Common myeloid progenitor, CD34-positive (primary cell): ENCODE measurements around the gene CD4.

Experiments
- CTCF ChIA-PET: fragments of 350-600 bp; sonication (Branson Sonifier 250); formaldehyde crosslinking; loops from one replicate; lab custom pipeline; 2021; ENCODE audit warnings: antibody characterized with exemption; lab: Charles Lee
- POLR2A ChIA-PET: fragments of 350-600 bp; sonication (Branson Sonifier 250); formaldehyde crosslinking; loops from one replicate; lab custom pipeline; 2021; ENCODE audit warnings: antibody characterized with exemption; lab: Charles Lee
- DNase-seq, 3 donors: peaks; one replicate each; pipeline versions ENCODE4 v3.0.0 to v3.0.0-alpha.2; 2013
- H3K27ac ChIP-seq, 2 experiments: 1 replicate in 1 of 2; 2 replicates in 1 of 2; pipeline ENCODE4 v1.7.0; 2013; ENCODE audit warnings: inconsistent platforms in 2 of 2, low read length in 2 of 2, mild to moderate bottlenecking in 2 of 2, low read depth in 1 of 2, moderate library complexity in 1 of 2; ENCODE audit not compliant: severe bottlenecking in 2 of 2, insufficient read depth in 1 of 2, poor library complexity in 1 of 2
- H3K27me3 ChIP-seq, 5 experiments: replicated peaks in 2 of 5; 1 replicate in 3 of 5; 2 replicates in 2 of 5; pipeline versions ENCODE4 v1.6.1 to v1.7.0; 2013; ENCODE audit warnings: low read length in 4 of 5, mild to moderate bottlenecking in 2 of 5, moderate library complexity in 2 of 5, inconsistent platforms in 1 of 5; ENCODE audit not compliant: insufficient read depth in 5 of 5, control insufficient read depth in 4 of 5
- H3K36me3 ChIP-seq, 4 experiments: 1 replicate in 2 of 4; 2 replicates in 2 of 4; pipeline versions ENCODE4 v1.6.1 to v1.7.0; 2013; ENCODE audit warnings: low read length in 3 of 4, control low read depth in 1 of 4, mild to moderate bottlenecking in 1 of 4; ENCODE audit not compliant: control insufficient read depth in 4 of 4, insufficient read depth in 4 of 4
- H3K4me1 ChIP-seq, 4 experiments: 1 replicate in 3 of 4; 2 replicates in 1 of 4; pipeline versions ENCODE4 v1.6.1 to v1.7.1; 2013; ENCODE audit warnings: low read length in 3 of 4, mild to moderate bottlenecking in 3 of 4, control low read depth in 1 of 4, inconsistent platforms in 1 of 4, moderate library complexity in 1 of 4; ENCODE audit not compliant: control insufficient read depth in 4 of 4, insufficient read depth in 4 of 4; ENCODE audit errors: control extremely low read depth in 1 of 4
- H3K4me3 ChIP-seq, 7 experiments: 1 replicate in 4 of 7; 2 replicates in 3 of 7; pipeline versions ENCODE4 v1.5.1 to v1.7.0; 2013; ENCODE audit warnings: mild to moderate bottlenecking in 7 of 7, low read length in 6 of 7, moderate library complexity in 6 of 7, inconsistent platforms in 2 of 7, low read depth in 2 of 7, control low read depth in 1 of 7; ENCODE audit not compliant: insufficient read depth in 4 of 7, control insufficient read depth in 1 of 7; ENCODE audit errors: extremely low read depth in 1 of 7
- H3K9me3 ChIP-seq, 5 experiments: 1 replicate in 4 of 5; 2 replicates in 1 of 5; pipeline versions ENCODE4 v1.6.1 to v1.7.1; 2013; ENCODE audit warnings: low read length in 4 of 5, mild to moderate bottlenecking in 2 of 5, inconsistent platforms in 1 of 5, low read depth in 1 of 5, moderate library complexity in 1 of 5; ENCODE audit not compliant: control insufficient read depth in 4 of 5, insufficient read depth in 2 of 5; ENCODE audit errors: control extremely low read depth in 1 of 5
- WGBS: methylation state at CpG from one replicate; pipeline ENCODE4 v1.1.5; 2013; ENCODE audit not compliant: insufficient coverage; 5-methylcytosine and 5-hydroxymethylcytosine counted together

Gene CD4

DNA sequence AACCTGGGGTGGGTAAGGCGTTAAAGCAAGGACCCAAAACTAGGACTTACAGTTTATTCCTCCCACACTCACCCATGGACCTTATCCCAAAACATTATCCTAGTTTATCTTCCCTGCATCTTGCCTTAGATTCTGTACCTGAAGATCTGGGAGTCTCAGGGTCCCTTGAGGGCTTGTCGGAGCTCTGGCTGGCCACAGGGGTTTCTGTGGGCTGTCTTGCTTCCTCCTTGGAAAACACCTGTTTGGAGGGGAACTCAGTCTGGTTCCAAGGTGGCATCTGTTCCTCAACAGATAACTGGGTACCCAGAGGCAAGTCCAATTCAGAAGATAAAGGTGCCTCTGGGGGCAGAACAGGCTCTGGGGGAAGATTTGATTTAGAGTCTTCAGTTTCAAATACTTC is 60.1 kb downstream of the CD4 start:
- ChIA-PET POLR2A (no interaction called here), CTCF (interaction anchor here (1.1 to 4.3 kb wide), 4 partner anchors 15 to 96 kb away, joined by 3 to 39 read pairs (median 4); no protein-coding TSS in a partner anchor)
- Histone ChIP-seq H3K27me3 (no peaks in the 10 kb centered on the region), H3K27ac (no peak overlapping the region), H3K9me3 (no peaks in the 10 kb centered on the region), H3K4me1 (peaks cover 5 to 42% (median 33%) of the 10 kb centered on the region in 4 experiments), H3K36me3 (peaks cover 3 to 53% (median 33%) of the 10 kb centered on the region in 4 experiments), H3K4me3 (peak overlapping the region in 1 of 7 experiments; percentile 90)
- DNase-seq = peak in 2 of 3 donors; percentile 41 to 44
- WGBS = 0% methylated on average over 1 of the region's 2 CpGs

DNA sequence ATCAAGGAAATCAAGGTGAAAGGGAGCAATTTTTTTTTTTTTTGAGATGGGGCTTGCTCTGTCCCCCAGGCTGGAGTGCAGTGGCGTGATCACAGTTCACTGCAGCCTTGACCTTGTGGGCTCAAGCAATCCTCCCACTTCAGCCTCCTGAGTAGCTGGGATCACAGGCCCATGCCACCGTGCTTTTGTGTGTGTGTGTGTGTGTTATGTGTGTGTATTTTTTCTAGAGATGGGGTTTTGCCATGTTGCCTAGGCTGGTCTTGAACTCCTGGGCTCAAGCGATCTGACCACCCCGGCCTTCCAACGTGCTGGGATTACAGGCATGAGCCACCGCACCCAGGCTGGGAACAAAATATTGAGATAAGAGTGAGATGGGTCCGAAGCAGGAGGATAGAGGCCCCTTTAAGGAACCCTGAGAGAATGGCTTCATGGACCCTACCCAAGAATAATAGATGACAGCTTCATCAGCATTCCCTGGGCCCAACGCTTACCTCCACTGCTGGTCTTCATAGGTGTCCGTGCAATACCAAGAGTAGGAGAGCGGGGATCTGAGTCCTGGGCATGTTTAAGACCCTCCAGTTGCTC is 60.7 kb downstream of the CD4 start:
- 95% methylated on average over 8 of the region's 10 CpGs for WGBS
- no peaks in the 10 kb centered on the region for H3K9me3 ChIP-seq
- H3K36me3 ChIP-seq = peaks cover 3 to 55% (median 30%) of the 10 kb centered on the region in 4 experiments
- ChIA-PET POLR2A (no interaction called here), CTCF (interaction anchor here (1.0 to 4.3 kb wide), 6 partner anchors 15 to 96 kb away, joined by 3 to 39 read pairs (median 4); no protein-coding TSS in a partner anchor)
- DNase-seq = no peak
- H3K4me3 ChIP-seq = peak overlapping the region in 4 of 7 experiments; percentile 90 to 99 (median 90)
- H3K27ac ChIP-seq = no peak overlapping the region
- peaks cover 5 to 42% (median 33%) of the 10 kb centered on the region in 4 experiments for H3K4me1 ChIP-seq
- no peaks in the 10 kb centered on the region for H3K27me3 ChIP-seq

DNA sequence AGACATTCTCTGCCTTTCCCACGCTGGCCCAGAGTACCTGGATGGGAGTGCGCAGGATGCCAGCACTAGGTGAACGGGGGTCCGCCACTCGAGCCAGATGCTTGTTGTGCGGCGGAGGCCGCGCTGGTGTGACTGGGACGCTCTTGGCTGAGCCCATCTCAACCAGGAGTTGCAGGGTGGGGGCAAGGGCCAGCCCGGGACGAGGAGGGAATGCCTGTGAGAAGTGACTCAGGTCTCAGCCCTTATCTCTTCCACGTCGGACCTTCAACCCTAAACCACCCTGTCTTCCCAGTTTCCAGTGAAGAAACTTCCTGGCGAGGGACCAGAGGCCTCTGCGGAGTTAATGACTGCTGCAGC is 61.4 kb downstream of the CD4 start:
- peaks cover 4 to 57% (median 32%) of the 10 kb centered on the region in 4 experiments for H3K36me3 ChIP-seq
- no peak for DNase-seq
- POLR2A ChIA-PET = interaction anchor here (1.8 to 2.2 kb wide), 2 partner anchors 16 to 97 kb away, joined by 6 to 8 read pairs; partner anchors contain the start of genes MLF2 and TPI1
- H3K4me3 ChIP-seq = peak overlapping the region in 6 of 7 experiments; percentile 87 to 99 (median 90)
- no peaks in the 10 kb centered on the region for H3K27me3 ChIP-seq
- WGBS = 81% methylated on average over 16 of the region's 16 CpGs
- CTCF ChIA-PET = interaction anchor here (1.0 to 6.8 kb wide), 8 partner anchors 14 to 76 kb away, joined by 3 to 85 read pairs (median 6); partner anchors contain the start of genes SPSB2 and TPI1
- peaks cover 5 to 42% (median 33%) of the 10 kb centered on the region in 4 experiments for H3K4me1 ChIP-seq
- peak overlapping the region in 1 of 2 experiments; percentile 64 for H3K27ac ChIP-seq
- H3K9me3 ChIP-seq = no peaks in the 10 kb centered on the region

DNA sequence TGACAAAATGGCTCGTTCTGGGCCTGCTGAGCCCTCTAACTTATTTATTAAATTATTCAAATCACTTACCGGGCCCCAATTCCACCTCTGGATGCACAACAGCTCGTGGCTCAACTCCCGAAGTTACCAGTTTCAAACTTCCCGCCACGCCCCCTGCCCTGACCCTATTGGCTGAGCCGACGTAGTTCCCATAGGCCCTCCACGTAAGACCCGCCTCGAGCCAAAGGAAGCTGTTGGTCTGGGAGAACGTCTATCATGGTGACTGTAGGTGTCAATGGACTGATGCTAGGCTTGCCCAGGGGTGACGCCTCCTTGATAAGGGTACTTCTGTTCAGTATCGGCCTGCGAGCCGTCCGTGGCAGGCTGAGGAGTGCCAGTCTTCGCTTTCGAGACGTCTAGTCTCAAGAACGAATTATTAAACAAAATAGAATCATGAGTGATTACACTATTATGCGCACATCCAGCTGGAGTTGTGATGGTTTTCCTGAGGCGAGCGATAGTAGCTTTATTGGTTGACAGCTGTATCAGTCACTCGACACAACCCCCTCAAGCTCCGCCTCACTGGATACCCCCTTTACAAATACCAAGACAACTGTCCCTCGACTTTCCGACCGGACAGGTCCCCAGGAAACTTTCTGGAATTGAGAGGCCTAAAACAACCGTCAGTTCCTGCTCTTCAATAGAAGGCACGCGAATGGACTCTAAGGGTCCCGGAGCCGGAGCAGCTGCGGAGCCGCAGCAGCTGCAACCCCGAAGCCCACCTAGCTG is 62.0 kb downstream of the CD4 start, which contains the start of gene CDCA3:
CDCA3 (minus strand) TSS at position 134 of the 768 bp plus-strand sequence. CDS start 334 bp downstream, outside the sequence.
- peak within 1 kb of the TSS; percentile 82 to 99 (median 90) for H3K4me3 ChIP-seq
- H3K4me1 ChIP-seq = peaks cover 5 to 42% (median 33%) of the 10 kb centered on the region in 4 experiments
- peaks cover 6 to 57% (median 32%) of the 10 kb centered on the region in 4 experiments for H3K36me3 ChIP-seq
- CTCF ChIA-PET = interaction anchor here (0.6 to 6.8 kb wide), 11 partner anchors 8 to 97 kb away, joined by 3 to 85 read pairs (median 4); partner anchors contain the start of genes C12orf57, RNU7-1, SPSB2 and TPI1
- H3K9me3 ChIP-seq = no peaks in the 10 kb centered on the region
- H3K27ac ChIP-seq = peak within 1 kb of the TSS; percentile 80 to 89
- under 1% methylated on average over 32 of the region's 37 CpGs for WGBS
- peak; percentile 97 to 99 (median 99) for DNase-seq
- no peaks in the 10 kb centered on the region for H3K27me3 ChIP-seq
- POLR2A ChIA-PET = interaction anchor here (0.7 to 2.2 kb wide), 8 partner anchors 16 to 162 kb away, joined by 3 to 14 read pairs (median 6); partner anchors contain the start of genes C12orf57, MLF2, RNU7-1 and SPSB2

DNA sequence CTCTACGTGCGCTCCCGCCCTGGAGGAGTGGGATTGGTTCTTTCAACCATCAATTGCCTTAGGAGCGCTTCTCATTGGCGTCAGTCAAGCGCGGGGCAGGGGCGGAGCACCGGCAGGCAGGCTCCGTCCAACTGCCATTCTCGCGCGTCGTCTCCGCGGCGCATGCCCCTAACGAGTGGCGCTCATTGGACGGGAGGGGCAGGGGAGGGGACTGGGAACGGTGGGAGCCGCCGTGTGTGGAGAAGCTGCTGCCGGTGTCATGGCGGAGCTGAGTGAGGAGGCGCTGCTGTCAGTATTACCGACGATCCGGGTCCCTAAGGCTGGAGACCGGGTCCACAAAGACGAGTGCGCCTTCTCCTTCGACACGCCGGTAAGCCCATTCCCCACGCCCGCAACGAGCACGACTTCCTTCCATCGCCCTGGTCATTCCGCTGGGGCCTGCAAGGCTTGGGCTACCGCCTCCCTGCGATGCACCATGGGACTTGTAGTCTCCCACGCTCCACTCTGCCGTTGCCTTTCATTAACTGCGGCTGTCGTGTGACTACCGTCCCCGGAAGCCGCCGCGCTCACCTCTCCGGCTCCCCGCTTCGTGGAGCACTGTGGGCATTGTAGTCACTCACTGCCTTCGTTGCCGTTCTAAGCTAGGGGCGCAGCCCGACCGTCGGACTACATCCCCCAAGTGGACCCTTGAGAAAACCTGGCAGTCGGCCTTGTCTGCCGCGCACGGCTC is 62.8 kb downstream of the CD4 start, which contains the start of gene USP5:
USP5 (plus strand) TSS at position 230 of the 730 bp plus-strand sequence; CDS start at position 260, 30 bp downstream.
- H3K4me1 ChIP-seq = peaks cover 5 to 41% (median 32%) of the 10 kb centered on the region in 4 experiments
- no peaks in the 10 kb centered on the region for H3K27me3 ChIP-seq
- peak within 1 kb of the TSS; percentile 82 to 99 (median 90) for H3K4me3 ChIP-seq
- WGBS = under 1% methylated on average over 62 of the region's 65 CpGs
- ChIA-PET POLR2A (interaction anchor here (0.7 to 2.2 kb wide), 8 partner anchors 15 to 163 kb away, joined by 3 to 14 read pairs (median 6); partner anchors contain the start of genes C12orf57, MLF2, RNU7-1 and SPSB2), CTCF (interaction anchor here (0.6 to 6.8 kb wide), 13 partner anchors 8 to 98 kb away, joined by 3 to 85 read pairs (median 4); partner anchors contain the start of genes C12orf57, RNU7-1, SPSB2 and TPI1)
- DNase-seq = peak; percentile 100
- no peaks in the 10 kb centered on the region for H3K9me3 ChIP-seq
- H3K27ac ChIP-seq = peak within 1 kb of the TSS; percentile 80 to 89
- peaks cover 11 to 57% (median 34%) of the 10 kb centered on the region in 4 experiments for H3K36me3 ChIP-seq
